Prostate gland (tissue), 2 donors: ENCODE data around the gene ATXN1. TPM values are rescaled to one million over a fixed set of nuclear protein-coding genes. Genes with fewer than 3 reads are reported as not detected.

Experiments used
- DNase-seq: peaks from one replicate; pipeline ENCODE4 v3.0.0-alpha.2; 2019; ENCODE audit warnings: low spot score
- H3K27ac ChIP-seq, 2 donors: fragments of 200-600 bp; sonication (generic); 2 replicates each; pipeline ENCODE4 v1.5.1; 2017 to 2019
- H3K27me3 ChIP-seq: fragments of 200-600 bp; sonication (generic); replicated peaks from 2 replicates; pipeline ENCODE4 v1.5.1; 2019; ENCODE audit not compliant: insufficient read depth
- H3K36me3 ChIP-seq, 2 donors: fragments of 200-600 bp; sonication (generic); 1 replicate in 1 of 2; 2 replicates in 1 of 2; pipeline versions ENCODE4 v1.5.1 to v1.8.1; 2017 to 2019
- H3K4me1 ChIP-seq: fragments of 200-600 bp; sonication (generic); replicated peaks from 2 replicates; pipeline ENCODE4 v1.5.1; 2019
- H3K4me3 ChIP-seq, 2 donors: fragments of 200-600 bp; sonication (generic); 2 replicates each; pipeline ENCODE4 v1.5.1; 2017 to 2019
- H3K9me3 ChIP-seq: fragments of 200-600 bp; sonication (generic); 2 replicates; pipeline ENCODE4 v1.5.1; 2017
- CTCF ChIP-seq, 4 experiments: fragments of 200-600 bp in 2 of 4; fragments of 450-650 bp in 2 of 4; sonication (generic) in 2 of 4; IDR thresholded peaks; 1 replicate in 3 of 4; 2 replicates in 1 of 4; pipeline ENCODE4 v1.5.1; 2016 to 2019; ENCODE audit warnings: antibody characterized with exemption in 4 of 4, mild to moderate bottlenecking in 2 of 4, moderate library complexity in 2 of 4
- POLR2A ChIP-seq: fragments of 450-650 bp; IDR thresholded peaks from one replicate; pipeline ENCODE4 v1.6.1; 2016; ENCODE audit warnings: antibody characterized with exemption, mild to moderate bottlenecking
- POLR2AphosphoS5 ChIP-seq: sonication (generic); formaldehyde crosslinking; IDR thresholded peaks from one replicate; pipeline ENCODE4 v1.6.1; 2017; ENCODE audit warnings: antibody characterized with exemption
- WGBS: methylation state at CpG from one replicate; pipeline ENCODE4 v1.1.5; 2018; 5-methylcytosine and 5-hydroxymethylcytosine counted together
- intact Hi-C: fragments of 100-400 bp; cut with DNase I; formaldehyde crosslinking; loops from one replicate; pipeline ENCODE4 v1.14.2; 2022
- total RNA-seq, 2 donors: library from RNA; depleted of rRNA; stranded (reverse); fragments of >200 nt; gene quantifications; one replicate each; pipeline ENCODE4 v1.1.0, GENCODE V29; 2016

Gene ATXN1
- total RNA-seq, 2 donors from 2014 or later = 28.5 to 89.0 TPM

DNA sequence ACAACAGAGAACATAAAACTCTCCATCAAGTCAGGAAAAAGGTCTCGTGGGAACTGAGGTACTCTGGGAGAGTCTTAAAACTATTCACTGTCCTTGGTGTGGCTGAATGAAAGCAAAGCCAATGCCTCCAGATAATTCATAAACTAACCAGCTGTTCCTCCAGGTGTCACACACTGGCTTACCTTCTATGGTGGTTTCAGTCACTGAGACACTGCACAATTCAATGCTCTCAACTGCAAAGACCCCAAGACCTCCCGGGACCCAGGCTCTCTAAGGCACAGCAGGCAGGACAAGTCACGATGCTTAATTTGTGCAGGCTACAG, 422.0 kb downstream of the ATXN1 start:
- H3K4me1 ChIP-seq = no peaks in the 10 kb centered on the region
- WGBS = 54% methylated on average over 3 of the region's 3 CpGs
- no peak for TF ChIP-seq POLR2AphosphoS5
- TF ChIP-seq POLR2A = no peak
- TF ChIP-seq CTCF (IDR thresholded peaks at IDR 0.05) = no peak
- intact Hi-C loops = loop anchor here (5.0 to 10.0 kb wide), 3 partner anchors 63 to 626 kb away; no protein-coding TSS in a partner anchor
- DNase-seq = no peak
- H3K36me3 ChIP-seq = no peaks in the 10 kb centered on the region
- no peak overlapping the region for H3K27ac ChIP-seq
- no peak overlapping the region for H3K4me3 ChIP-seq
- H3K9me3 ChIP-seq = no peaks in the 10 kb centered on the region
- no peaks in the 10 kb centered on the region for H3K27me3 ChIP-seq

DNA sequence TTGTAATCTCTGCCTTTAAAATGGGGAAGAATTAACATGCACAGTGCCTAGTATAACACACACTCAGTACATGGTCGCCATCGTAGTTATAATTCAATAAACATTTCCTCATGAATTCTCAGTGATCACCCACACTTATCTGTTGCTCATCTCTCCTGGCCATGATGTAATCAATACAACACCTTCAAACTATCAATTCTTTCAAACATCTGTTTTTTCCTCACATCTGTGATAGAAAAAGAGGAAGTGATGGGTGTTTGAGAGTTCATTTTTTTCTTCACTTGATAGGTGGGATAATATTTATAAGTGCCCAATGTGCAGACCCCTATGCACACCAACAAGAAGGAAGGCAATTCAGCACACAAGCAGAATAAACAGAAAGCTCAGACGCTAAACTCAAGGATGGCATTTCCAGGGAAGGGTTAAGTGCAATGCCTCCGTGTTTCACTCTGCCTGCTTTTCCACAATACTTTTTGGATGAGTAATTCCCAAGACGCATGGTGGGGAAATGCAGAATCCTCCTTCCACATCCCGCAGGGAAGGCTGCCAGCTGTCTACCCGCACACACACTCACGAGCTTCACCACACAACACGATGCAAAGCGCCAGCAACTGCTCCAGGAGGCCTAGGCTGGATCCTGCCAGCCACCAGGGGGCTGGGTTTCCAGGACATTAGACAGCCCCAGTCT, 422.5 kb downstream of the ATXN1 start:
- Histone ChIP-seq H3K36me3 (no peaks in the 10 kb centered on the region), H3K27me3 (no peaks in the 10 kb centered on the region), H3K4me3 (no peak overlapping the region), H3K4me1 (no peaks in the 10 kb centered on the region), H3K27ac (no peak overlapping the region), H3K9me3 (no peaks in the 10 kb centered on the region)
- intact Hi-C loops = loop anchor here (5.0 to 10.0 kb wide), 3 partner anchors 64 to 626 kb away; no protein-coding TSS in a partner anchor
- peak; percentile 40 for TF ChIP-seq POLR2AphosphoS5
- no peak for TF ChIP-seq POLR2A
- TF ChIP-seq CTCF (IDR thresholded peaks at IDR 0.05) = peak in 3 of 4 experiments; percentile 14 to 49 (median 28)
- WGBS = 38% methylated on average over 10 of the region's 10 CpGs
- peak; percentile 31 for DNase-seq

DNA sequence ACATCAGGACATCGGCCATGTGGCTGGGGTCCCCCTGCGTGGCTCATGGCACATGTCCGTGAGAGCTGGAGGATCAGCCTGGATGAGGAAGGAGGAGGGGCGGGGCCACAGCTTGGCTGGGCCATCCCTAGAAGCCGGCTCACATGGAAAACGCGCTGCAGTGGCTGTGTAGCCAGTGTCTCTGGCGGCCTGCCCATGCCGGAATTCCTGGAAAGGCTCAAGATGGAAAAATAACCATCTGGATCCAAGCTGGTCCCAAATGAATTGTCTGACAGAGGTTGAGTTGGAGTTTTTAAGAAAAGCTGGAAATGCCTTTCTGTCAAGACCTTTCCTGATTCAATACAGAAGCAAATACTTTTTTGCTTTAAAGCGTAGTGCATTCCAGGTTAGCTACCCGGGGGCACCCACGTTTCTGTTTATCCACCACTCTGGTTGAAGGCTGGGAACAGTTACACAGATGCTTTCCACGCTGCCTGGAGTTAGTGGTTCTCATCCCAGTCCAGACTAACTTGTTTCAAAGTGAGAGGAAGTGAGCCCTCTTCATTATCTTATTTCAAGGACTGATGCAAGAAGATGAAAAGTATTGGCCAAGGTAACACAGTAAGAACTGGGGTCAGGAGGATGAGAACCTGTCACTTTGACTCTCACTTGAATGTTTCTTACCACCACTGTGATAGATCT, 423.8 kb downstream of the ATXN1 start:
- no peak overlapping the region for H3K4me3 ChIP-seq
- H3K27ac ChIP-seq = no peak overlapping the region
- no peaks in the 10 kb centered on the region for H3K9me3 ChIP-seq
- H3K4me1 ChIP-seq = no peaks in the 10 kb centered on the region
- H3K27me3 ChIP-seq = no peaks in the 10 kb centered on the region
- intact Hi-C loops = loop anchor here (5.0 to 10.0 kb wide), 3 partner anchors 65 to 627 kb away; no protein-coding TSS in a partner anchor
- no peaks in the 10 kb centered on the region for H3K36me3 ChIP-seq
- WGBS = 24% methylated on average over 13 of the region's 13 CpGs
- TF ChIP-seq POLR2A (no peak), CTCF (IDR thresholded peaks at IDR 0.05) (no peak), POLR2AphosphoS5 (peak; percentile 29)
- peak; percentile 37 for DNase-seq

- Histone ChIP-seq H3K4me1 (no peaks in the 10 kb centered on the region), H3K27me3 (no peaks in the 10 kb centered on the region), H3K9me3 (no peaks in the 10 kb centered on the region), H3K27ac (no peak overlapping the region), H3K36me3 (no peaks in the 10 kb centered on the region), H3K4me3 (no peak overlapping the region)
- TF ChIP-seq POLR2AphosphoS5 = no peak
- no peak for TF ChIP-seq CTCF (IDR thresholded peaks at IDR 0.05)
- TF ChIP-seq POLR2A = no peak
- DNase-seq = no peak
- 64% methylated on average over 6 of the region's 6 CpGs for whole genome bisulfite sequencing
- intact Hi-C loops = loop anchor here (5.0 to 10.0 kb wide), 3 partner anchors 65 to 628 kb away; no protein-coding TSS in a partner anchor
Measured at GRCh38 chr6:16336911-16337294, 424.4 kb downstream of the ATXN1 start.
